Measurements from ENCODE around the gene LSP1.
"Not testable (repeated sequence)": the region's sequence is repeated elsewhere in the genome, so short reads cannot be mapped to it uniquely, and the experiment has no call there.

The LSP1 gene

GRCh38 chr11:1877211-1878136, 24.6 kb downstream of the LSP1 start:
- no peak for DNase-seq

GRCh38 chr11:1878137-1879031, 25.5 kb downstream of the LSP1 start:
- no peak for DNase-seq

DNA sequence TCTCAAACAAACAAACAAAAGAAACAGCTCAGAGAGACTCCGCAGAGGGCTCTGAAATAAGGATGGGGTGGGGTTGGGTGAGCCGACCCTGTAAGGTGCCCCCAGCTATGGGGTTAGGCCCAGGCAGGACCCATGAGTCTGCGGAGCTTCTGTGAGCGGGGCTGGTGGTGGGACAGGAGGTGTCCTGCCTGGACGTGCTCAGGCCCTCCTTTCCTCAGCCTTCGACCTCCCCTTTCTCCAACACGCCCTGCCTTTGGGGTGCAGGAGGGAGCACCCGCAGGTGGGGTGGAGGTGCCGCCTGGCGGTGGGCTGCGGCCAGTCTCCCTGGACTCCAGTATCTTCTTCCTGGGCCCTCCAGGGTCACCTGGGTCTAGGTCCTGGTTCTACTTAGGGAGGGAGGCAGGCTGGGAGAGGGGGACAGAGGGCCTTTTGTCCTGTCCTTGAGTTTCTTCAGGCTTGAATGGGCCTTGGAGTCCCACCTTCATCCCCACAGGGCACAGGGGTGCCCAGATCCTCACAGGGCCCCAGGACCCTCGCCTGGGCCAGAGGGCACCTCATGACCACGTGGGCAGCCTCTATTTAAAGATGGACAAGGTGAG, 26.6 kb downstream of the LSP1 start:
- no peak for DNase-seq

DNA sequence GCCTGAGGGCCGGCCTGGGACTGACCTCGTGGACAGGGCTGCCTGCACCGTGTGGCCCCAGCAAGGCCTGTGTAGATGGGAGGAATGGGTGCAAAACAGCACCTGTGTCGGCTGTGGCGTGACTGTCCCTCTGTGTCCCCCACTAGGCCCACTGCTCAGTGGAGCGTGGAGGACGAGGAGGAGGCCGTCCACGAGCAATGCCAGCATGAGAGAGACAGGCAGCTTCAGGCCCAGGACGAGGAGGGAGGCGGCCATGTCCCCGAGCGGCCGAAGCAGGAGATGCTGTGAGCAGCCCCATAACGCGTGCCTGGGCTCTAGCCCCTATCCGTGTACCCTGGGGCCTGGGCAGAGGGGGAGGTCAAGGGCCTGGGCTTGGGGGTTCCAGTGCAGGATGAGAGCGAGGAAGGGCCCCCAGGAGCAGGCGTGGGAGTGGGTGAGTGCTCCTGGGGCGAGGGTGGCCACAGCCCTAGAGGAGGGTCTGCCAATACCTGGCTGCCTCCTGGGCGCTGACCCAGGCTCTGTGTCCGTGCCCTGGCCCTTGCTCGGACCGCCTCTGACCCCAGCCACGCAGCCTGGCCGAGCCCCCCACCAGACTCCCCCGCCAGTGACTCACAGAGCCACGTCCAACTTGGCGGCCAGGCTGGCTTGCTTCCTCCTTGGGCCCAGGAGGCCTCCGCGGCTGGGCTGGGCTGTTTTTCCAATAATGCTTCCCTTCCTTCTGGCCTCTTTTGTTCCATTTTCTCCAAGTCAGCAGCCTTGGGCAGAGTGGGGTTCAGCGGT, 27.2 kb downstream of the LSP1 start:
- peak; percentile 57 to 79 (median 70) for DNase-seq

DNA sequence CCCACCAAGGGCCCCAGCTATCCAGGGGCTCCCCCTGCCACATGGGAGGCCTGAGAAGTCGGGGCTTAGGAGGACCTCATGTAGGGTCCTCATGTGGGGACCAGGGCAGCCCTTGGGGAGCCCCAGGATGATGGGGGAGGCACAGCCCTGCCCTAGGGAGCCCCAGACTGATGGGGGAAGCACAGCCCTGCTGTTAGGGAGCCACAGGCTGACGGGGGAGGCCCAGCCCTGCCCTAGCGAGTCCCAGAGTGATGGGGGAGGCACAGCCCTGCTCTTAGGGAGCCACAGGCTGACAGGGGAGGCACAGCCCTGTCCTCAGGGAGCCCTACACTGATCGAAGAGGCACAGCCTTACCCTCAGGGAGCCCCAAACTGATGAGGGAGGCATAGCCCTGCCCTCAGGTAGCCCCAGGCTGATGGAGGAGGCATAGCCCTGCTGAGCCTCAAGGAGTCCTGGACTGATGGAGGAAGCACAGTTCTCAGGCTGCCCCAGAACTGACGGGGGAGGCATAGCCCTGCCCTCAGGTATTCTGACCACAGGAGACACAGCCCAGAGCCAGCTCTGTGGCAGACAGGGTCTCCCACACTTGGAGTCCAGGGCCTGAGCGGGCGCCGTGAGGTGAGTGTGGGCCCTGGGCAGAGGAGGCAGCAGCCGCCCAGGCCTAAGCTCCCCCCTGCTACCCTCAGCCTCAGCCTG, 28.0 kb downstream of the LSP1 start:
- no peak for DNase-seq

DNA sequence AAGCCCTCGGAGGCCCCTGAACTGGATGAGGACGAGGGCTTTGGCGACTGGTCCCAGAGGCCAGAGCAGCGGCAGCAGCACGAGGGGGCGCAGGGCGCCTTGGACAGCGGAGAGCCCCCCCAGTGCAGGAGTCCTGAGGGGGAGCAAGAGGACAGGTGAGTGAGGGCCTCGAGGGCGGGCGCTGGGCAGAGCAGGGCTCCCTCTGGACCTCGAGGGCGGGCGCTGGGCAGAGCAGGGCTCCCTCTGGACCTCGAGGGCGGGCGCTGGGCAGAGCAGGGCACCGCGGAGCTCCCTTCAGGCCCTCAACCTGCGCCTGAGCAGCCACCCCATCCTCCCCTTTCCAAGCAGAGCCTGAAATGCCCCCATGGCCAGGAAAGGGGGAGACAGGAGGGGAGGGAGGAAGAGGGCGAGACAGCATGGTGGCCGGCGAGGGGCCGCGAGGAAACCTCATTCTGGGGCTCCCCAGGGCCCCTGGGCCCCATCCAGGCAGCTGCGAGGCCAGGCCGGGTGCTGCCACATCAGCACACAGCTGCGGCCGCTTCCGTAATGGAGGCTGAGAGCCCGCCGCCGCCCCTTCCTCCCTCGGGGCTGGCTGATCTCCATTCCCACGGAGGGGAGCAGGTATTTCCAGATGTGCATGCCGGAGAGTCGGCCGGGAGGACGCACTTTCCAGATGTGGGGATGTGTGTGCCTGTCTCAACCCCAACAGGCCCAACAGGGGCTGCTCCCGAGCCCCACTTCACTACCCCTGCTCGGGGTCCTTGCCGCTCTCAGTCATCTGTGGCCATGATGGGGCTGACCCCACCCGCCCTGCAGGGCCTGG, 28.8 kb downstream of the LSP1 start:
- peak in 2 of 4 experiments; percentile 43 to 46 for DNase-seq

GRCh38 chr11:1882265-1883238, 29.7 kb downstream of the LSP1 start:
- peak; percentile 73 to 91 (median 82) for DNase-seq

DNA sequence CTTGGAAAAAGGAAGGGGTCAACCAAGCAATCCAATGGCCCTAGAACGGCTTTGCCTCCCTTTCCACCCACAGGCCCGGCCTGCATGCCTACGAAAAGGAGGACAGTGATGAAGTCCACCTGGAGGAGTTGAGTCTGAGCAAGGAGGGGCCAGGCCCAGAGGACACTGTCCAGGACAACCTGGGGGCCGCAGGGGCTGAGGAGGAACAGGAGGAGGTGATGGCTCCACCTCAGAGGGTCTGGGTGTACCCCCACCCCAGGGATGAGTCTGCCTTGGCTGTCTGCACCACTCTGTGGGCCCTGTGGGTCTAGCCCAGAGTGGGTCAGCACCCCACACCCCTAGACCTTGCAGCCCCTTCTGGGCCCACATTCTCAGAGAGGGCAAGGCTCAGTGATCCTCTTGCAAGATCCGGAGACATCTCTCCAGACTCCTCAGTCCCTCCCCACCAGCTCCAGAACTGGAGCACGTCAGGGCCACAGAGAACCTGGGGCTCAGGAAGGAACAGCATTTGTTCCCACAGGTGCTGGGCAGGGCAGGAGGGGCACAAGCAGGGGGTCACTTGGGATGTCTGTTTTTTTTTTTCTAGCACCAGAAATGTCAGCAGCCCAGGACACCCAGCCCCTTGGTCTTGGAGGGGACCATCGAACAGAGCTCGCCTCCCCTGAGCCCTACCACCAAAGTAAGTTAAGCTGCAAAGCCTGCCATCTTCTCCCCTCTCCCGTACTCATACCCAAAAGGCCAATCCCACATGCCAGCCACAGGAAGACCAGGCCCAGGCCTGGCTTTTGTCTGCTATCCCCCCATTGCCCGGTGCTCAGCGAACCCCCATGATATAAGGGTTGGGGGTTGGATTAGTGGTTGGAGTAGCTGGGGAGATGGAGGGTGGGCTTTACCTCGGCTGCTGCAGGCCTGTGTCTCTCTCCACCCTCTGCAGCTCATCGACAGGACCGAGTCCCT, 30.7 kb downstream of the LSP1 start:
- no peak for DNase-seq

DNA sequence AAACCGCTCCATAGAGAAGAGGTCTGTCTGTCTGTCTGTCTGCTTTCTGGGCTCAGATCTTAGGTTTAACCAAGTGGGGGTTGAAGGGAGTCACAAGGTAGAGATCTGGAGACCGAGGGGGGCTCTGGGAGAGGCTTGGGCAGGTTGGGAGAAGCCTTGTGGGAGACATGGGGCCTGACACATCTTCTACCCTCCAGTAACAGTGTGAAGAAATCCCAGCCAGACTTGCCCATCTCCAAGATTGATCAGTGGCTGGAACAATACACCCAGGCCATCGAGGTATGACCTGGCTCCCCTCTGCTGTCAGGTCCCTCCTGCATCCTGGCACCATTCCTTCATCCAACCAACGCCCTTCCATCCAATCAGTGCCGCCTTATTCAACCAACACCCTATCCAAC, 31.4 kb downstream of the LSP1 start:
- no peak for DNase-seq

GRCh38 chr11:1886551-1886950, 33.7 kb downstream of the LSP1 start:
- DNase-seq: not testable (repeated sequence)

GRCh38 chr11:1887451-1888346, 34.8 kb downstream of the LSP1 start:
- no peak for DNase-seq

DNA sequence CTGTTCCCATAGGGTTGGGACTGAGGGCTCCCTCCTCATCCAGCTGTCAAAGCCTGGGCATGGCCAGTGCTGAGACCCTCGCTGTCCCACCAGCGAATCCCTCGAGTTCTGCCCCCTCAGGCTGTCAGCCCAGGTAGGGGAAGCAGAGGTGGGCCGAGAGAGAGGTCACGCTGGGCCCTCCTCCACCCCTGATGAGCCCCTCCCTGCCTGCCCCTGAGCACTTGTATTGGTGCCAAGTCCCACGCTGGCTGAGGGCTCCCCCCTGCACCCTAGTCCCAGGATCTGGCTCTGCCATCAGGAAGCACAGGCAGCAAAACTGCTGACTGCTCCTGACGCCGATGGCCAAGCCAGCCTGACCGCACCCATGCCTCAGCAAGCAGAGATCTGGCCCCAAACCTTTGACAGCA, 35.5 kb downstream of the LSP1 start:
- DNase-seq: peak in 2 of 4 experiments; percentile 53 to 57

GRCh38 chr11:1888811-1889210, 35.9 kb downstream of the LSP1 start:
- no peak for DNase-seq

- DNase-seq: peak in 2 of 4 experiments; percentile 42 to 50
Observed at GRCh38 chr11:1889224-1889930, 36.5 kb downstream of the LSP1 start.

GRCh38 chr11:1889941-1890855, 37.3 kb downstream of the LSP1 start:
- DNase-seq: no peak

Measured in suppressor macrophage (primary cell).